Measurements from ENCODE around the gene EDDM13.

DNA sequence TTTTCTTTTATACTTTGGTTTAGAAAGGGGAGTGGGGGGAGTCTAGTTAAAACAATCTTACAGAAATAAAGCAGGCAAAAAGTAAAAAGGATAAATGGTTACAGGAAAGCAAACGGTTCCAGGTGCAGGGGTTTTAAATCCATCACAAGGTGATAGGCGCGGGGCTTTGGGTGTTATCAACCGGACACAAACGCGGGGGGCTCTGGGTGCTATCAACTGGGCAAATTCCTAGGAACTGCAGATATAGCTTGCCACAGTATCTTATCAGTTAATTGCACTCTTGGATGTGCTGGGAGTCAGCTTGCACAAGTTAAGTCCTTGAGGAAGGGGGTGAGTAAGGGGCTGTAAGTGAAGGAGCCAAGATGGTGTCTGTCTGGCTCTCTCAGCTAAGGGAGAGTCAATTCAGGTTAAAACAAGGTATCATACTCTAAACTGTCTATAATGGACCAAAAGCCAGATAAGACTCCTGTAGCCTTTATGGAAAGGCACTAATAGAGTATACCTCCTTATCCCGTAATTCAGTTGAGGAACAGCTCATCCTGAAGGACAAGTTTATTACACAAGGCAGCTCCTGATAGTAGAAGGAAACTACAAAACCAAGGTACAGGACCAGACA is 74.7 kb downstream of the EDDM13 start:
- TF ChIP-seq, protein P1, sequence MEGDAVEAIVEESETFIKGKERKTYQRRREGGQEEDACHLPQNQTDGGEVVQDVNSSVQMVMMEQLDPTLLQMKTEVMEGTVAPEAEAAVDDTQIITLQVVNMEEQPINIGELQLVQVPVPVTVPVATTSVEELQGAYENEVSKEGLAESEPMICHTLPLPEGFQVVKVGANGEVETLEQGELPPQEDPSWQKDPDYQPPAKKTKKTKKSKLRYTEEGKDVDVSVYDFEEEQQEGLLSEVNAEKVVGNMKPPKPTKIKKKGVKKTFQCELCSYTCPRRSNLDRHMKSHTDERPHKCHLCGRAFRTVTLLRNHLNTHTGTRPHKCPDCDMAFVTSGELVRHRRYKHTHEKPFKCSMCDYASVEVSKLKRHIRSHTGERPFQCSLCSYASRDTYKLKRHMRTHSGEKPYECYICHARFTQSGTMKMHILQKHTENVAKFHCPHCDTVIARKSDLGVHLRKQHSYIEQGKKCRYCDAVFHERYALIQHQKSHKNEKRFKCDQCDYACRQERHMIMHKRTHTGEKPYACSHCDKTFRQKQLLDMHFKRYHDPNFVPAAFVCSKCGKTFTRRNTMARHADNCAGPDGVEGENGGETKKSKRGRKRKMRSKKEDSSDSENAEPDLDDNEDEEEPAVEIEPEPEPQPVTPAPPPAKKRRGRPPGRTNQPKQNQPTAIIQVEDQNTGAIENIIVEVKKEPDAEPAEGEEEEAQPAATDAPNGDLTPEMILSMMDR (IDR thresholded peaks at IDR 0.05) = no peak
- no peak for TF ChIP-seq POLR2A (IDR thresholded peaks at IDR 0.05)
- TF ChIP-seq EP300 (IDR thresholded peaks at IDR 0.05) = no peak
